Hematopoietic multipotent progenitor cell treated with erythropoietin and hydrocortisone succinate and interleukin-3 and kit ligand, for 17 days (in vitro differentiated cells): ENCODE measurements around the gene TNNT1.
A peak's percentile ranks its signal among the peaks of the same experiment; 100 is the strongest.

Source experiments
- DNase-seq: peaks from one replicate; pipeline ENCODE4 v3.0.0-alpha.2; 2015; ENCODE audit warnings: low spot score

TNNT1 gene

DNA sequence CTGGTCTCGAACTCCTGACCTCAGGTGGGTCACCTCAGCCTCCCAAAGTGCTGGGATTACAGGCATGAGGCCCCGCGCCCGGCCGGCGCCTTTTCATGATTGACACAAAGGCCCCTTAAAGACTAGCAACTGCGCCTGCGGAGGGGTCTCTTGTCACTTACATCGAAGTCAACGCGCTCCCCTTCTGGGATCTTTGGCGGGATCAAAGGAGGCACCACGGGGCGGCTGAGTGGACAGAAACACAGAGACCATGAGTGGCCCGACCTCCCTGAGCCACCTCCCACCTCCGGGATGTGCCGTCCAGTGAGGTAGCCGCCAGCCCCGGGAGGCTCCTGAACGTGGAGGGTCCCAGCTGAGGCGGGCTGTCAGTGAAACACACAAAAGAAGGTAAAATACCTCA lies 7.3 kb downstream of the TNNT1 start:
- no peak for DNase-seq

DNA sequence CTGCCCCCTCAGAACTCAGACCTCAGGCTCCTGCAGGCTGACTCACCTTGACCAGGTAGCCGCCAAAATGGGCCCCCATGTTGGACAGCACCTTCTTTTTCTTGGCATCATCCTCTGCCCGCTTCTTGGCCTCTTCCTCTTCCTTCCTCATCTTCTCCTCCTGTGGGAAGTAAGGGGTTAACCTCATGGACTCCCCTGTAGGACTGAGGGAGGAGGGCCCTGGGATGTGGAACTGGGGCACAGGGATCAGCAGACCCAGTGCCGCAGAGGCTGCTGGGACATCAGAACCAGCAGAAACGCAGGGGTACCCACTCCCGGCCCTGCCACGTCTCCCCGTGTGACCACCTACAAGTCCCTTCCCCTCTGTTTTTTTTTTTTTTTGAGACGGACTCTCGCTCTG lies 11.1 kb downstream of the TNNT1 start:
- DNase-seq = no peak

DNA sequence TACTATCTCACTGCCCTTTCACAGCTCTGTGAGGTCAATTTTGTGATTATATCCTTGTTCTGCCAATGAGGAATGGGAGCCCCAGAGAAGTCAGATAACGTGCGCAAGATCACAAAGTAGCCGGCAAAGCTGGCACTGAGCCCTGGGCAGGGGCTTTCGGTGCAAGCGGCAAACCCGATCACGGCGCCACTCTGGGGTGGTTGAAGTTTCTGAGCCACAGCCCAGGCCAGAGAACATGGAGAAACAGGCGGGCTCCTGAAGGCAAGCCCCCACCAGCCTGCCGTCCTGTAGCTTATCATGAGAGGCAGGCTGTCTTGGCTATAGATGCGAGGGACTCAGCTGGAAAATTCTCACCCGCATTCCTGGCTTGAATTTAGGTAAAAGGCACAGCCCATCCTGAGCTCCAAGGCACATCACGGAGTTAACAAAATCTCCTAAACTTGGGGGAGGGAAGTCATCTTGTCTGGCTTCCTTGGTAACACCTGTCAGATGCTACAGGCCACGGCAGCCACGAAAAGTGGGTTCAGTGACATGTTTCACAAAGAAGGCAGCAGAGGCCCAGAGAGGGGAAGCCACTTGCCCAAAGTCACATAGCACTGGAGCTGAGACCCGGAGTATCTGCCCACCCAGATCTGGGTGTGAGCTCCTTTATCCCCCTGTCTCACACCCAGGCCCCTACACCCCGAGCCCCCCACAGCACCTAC lies 12.5 kb downstream of the TNNT1 start:
- DNase-seq = no peak

DNA sequence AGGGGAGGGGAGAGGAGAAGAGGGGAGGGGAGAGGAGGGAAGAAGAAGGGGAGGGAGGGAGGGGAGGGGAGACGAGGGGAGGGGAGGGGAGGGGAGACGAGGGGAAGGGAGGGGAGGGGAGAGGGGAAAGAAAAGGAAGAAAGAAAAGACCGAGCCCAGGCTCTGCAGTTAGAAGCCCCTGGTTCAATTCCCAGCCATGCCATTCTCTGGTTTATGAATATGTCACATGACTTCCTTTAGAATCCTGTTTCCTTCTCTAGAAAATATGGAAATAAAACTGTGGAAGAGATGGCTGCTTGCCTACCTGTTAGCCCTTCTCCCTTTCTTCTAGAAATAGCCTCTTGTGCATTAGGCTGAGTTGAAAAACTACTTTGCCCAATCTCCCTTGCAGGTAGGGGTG lies 14.3 kb downstream of the TNNT1 start:
- DNase-seq = no peak

DNA sequence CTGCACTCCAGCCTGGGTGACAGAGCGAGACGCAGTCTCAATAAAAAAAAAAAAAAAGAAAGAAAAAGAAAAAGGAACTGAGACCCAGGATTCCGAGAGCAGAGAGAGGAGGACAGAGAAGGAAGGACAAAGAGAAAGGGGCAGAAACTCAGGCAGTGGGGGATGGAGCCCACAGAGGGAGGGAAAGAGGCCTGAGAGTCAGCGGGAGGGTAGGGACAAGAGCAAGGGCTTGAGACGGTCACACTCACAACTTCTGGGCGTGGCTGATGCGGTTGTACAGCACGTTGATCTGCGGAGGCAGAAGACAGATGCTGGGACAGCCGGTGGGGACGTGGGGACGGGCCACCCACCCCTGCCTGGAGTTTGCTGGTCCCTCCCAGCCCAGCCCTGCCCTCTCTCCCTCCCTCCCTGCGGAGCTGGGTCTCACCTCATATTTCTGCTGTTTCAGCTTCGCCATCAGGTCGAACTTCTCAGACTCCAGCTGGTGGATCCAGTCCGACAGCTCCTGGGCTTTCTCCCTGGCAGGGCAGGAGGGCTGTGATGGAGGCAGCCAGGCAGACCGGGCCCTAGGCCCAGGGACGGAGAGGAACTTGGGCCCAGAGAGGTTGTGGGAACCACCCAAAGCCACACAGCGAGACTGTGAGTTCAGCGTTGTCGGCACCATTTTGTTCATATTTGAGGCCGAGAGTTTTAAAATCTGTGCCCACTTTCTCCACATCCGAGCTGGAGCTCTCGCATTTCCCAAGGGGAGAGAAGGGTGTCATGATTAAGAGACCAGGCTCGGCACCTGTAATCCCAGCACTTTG lies 15.2 kb downstream of the TNNT1 start:
- DNase-seq = no peak

DNA sequence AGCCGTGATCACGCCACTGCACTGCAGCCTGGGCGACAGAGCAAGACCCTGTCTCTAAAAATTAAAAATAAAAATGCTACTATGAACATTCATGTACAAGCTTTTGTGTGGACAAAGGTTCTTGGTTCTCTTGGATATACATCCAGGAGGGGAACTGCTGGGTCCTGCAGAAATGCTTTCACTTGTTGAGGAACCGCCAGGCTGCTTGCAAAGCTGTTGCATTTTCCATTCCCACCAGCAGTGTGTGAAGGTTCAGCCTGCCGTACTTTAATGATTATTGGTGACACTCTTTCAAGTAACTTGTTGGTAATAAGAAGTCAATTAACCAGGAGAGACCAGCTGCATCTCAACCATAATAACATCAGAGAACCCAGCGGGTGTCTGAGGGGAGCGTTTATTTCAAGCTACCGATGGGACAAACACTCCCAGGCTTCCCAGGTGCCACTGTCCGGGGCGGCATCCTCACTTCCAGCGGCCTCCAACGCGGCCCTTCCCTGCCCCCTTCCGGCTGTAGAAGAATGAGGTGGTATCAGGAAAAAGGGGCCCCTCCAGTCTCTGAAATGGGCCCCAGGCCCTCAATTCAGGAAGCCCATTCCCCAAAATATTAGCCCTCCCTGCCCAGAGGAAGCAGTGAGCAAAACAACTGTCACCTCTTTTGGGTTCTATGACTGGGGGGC lies 16.4 kb downstream of the TNNT1 start:
- no peak for DNase-seq

DNA sequence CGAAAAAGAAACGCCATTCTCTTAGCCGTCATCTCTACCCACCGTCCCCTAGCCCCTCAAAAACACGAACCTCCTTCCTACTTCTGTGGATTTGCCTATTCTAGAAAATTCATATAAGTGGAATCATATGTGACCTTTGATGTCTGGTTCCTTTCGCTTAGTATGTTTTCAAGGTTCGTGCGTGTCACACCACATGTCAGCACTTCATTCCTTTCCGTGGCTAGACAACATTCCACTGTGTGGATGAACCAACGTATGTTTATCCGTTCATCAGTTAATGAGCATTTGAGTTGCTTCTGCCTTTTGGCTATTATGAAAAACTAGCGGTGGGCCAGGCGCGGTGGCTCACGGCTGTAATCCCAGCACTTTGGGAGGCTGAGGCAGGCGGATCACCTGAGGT lies 17.6 kb downstream of the TNNT1 start:
- no peak for DNase-seq

DNA sequence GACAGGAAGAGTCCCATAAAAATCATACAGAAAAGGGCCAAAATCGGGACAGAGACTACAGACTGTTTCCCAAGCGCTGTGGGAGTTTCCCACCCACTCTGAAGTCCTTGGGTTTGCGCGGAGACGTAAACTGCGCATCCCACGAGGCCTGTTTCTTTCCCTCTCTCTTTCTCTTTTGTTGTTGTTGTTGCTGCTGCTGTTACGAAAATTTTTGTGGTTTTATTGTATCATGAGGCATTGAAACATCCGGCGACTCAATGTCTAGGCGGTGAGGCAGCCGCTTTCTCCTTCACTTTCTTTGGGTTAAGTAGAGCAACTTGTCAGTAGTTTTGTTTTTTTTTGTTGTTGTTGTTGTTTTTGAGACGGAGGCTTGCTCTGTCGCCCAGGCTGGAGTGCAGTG lies 30.0 kb downstream of the TNNT1 start:
- no peak for DNase-seq

DNA sequence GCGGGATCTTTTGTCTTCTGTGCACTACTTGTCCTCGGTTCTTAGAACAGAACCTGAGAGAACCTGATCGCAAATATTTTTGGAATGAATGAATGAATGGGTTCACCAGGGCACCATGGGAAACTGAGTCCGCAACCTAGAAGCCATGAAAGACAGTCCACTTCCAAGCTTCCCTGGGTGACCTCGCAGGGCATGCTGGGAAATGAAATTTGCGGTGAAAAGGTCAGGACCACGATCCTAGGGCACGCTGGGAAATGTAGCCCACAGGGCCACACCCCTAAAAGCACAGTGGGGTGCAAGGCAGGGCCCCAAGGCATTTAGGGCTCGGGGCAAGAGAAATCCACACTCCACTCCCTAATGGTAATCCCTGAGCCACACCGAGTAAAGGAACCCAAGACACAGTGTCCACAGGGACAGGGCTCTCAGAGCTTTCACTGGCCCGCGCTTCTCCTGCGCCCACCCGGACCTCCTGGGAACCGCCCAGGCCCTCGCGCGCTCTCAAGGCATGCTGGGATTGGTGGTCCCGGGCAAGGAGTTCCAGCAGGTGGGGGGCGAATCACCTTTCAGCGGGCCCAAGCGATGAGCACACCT lies 30.5 kb downstream of the TNNT1 start:
- peak; percentile 19 for DNase-seq

DNA sequence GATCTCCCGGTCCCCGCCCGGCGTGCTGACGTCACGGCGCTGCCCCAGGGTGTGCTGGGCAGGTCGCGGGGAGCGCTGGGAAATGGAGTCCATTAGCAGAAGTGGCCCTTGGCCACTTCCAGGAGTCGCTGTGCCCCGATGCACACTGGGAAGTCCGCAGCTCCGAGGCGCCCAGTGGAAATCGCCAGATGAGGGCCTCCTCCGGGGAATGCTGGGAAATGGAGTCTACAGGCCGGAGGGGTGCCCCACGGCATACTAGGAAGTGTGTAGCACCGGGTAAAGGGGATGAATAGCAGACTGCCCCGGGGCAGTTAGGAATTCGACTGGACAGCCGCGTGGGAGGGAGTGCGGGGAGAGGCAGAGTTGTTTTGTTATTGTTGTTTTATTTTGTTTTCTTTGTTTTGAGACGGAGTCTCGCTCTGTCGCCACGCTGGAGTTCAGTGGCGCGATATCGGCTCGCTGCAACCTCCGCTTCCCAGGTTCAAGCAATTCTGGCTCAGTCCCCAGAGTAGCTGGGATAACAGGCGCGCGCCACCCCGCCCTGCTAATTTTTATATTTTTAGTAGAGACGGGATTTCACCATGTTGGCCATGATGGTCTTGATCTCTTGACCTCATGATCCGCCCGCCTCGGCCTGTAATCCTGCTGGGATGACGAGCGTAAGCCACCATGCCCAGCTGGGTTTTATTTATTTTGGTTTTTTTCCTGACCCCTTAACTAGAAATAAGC lies 31.2 kb downstream of the TNNT1 start:
- peak; percentile 98 for DNase-seq

DNA sequence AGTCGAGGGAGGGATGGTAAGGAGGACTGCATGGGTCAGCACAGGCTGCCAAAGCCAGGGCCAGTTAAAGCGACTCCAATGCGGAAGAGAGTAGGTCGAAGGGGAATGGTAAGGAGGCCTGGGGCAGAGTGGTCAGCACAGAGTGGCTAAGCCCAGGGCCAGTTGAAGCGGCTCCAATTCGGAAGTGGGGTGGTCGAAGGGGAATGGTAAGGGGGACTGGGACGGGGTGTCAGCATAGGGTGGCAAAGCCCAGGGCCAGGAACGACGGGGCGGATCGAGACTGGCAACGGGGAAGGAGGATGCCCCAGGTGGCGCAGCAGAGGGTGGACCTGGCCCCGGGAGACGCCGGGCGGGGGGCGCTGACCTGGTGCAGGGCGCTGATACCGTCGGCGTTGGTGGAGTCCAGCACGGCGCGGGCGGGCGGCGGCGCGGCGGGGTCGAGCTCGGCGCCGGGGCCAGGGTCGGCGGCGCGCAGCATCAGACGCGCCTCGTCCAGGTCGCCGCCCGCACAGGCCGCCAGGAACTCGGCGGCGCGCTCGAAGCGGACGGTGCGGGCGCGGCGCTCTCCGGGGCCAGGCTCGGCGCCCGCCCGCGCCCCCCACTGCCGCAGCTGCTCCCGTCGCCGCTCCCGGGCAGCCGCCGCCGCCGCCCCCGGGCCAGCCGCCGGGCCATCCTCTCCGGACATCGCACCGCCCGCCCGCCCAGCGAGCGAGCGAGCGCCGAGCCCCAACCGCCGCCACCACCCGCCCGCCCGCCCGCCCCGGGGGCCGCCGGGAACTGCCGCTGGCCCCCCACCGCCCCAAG lies 31.9 kb downstream of the TNNT1 start, which contains the start of gene PPP1R12C:
TSS of gene PPP1R12C (minus strand) at position 779 of the 804 bp plus-strand sequence. CDS start at position 685, 94 bp downstream.
- DNase-seq = peak; percentile 26

DNA sequence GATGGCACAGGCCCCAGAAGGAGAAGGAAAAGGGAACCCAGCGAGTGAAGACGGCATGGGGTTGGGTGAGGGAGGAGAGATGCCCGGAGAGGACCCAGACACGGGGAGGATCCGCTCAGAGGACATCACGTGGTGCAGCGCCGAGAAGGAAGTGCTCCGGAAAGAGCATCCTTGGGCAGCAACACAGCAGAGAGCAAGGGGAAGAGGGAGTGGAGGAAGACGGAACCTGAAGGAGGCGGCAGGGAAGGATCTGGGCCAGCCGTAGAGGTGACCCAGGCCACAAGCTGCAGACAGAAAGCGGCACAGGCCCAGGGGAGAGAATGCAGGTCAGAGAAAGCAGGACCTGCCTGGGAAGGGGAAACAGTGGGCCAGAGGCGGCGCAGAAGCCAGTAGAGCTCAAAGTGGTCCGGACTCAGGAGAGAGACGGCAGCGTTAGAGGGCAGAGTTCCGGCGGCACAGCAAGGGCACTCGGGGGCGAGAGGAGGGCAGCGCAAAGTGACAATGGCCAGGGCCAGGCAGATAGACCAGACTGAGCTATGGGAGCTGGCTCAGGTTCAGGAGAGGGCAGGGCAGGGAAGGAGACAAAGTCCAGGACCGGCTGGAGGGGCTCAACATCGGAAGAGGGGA lies 32.7 kb downstream of the TNNT1 start:
- DNase-seq = peak; percentile 26

DNA sequence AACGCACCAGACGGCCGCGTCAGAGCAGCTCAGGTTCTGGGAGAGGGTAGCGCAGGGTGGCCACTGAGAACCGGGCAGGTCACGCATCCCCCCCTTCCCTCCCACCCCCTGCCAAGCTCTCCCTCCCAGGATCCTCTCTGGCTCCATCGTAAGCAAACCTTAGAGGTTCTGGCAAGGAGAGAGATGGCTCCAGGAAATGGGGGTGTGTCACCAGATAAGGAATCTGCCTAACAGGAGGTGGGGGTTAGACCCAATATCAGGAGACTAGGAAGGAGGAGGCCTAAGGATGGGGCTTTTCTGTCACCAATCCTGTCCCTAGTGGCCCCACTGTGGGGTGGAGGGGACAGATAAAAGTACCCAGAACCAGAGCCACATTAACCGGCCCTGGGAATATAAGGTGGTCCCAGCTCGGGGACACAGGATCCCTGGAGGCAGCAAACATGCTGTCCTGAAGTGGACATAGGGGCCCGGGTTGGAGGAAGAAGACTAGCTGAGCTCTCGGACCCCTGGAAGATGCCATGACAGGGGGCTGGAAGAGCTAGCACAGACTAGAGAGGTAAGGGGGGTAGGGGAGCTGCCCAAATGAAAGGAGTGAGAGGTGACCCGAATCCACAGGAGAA lies 33.5 kb downstream of the TNNT1 start:
- no peak for DNase-seq

DNA sequence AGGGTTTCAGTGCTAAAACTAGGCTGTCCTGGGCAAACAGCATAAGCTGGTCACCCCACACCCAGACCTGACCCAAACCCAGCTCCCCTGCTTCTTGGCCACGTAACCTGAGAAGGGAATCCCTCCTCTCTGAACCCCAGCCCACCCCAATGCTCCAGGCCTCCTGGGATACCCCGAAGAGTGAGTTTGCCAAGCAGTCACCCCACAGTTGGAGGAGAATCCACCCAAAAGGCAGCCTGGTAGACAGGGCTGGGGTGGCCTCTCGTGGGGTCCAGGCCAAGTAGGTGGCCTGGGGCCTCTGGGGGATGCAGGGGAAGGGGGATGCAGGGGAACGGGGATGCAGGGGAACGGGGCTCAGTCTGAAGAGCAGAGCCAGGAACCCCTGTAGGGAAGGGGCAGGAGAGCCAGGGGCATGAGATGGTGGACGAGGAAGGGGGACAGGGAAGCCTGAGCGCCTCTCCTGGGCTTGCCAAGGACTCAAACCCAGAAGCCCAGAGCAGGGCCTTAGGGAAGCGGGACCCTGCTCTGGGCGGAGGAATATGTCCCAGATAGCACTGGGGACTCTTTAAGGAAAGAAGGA lies 34.4 kb downstream of the TNNT1 start:
- no peak for DNase-seq

DNA sequence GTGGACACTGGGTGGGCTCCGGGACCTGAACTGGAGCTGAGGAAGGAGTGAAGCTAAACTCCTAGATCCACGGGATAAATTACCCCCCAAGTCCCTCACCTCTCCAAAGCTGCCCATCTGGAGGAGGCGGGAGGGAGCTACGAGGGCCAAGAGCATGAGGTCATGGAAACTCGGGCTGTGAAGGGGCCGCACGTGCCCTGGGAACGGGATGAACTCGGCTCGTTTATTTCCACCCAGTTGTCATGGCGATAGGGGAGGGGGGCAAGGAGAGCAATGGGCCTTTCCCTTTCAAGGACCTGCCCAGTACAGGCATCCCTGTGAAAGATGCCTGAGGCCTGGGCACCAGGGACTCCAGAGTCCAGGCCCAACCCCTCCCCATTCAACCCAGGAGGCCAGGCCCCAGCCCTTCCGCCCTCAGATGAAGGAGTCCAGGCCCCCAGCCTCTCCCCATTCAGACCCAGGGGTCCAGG lies 35.4 kb downstream of the TNNT1 start:
- no peak for DNase-seq

DNA sequence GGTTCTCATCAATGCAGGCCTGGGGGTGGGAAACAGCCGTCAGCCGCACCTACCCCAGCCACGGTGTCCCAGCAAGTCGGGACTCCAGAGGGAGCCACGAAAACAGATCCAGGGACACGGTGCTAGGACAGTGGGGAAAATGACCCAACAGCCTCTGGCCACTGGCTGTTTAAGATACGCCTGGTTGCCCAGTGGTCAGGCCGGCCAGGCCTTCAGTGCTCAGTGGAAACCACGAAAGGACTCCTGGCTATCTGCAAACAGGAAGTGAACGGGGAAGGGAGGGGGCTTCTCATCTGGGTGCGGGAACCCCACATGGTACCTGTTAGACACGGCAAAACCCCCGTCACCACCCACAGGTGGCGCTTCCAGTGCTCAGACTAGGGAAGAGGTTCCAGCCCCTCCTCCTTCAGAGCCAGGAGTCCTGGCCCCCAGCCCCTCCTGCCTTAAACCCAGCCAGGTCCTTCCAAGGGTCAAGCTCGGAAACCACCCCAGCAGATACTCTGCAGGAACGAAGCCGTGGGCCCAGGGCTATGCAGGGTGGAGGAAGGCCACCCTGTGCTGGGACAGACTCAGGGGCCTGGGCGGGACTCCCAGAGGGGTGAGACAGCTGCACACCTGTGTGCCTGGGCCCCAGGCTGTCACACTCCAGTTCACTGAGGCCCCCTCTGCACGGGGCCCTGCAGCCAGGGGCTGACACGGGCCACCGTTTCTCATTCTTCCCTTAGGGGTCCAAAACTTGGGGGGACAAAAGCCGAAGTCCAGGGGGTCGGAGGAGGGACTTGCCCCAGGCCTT lies 36.0 kb downstream of the TNNT1 start:
- DNase-seq = no peak

DNA sequence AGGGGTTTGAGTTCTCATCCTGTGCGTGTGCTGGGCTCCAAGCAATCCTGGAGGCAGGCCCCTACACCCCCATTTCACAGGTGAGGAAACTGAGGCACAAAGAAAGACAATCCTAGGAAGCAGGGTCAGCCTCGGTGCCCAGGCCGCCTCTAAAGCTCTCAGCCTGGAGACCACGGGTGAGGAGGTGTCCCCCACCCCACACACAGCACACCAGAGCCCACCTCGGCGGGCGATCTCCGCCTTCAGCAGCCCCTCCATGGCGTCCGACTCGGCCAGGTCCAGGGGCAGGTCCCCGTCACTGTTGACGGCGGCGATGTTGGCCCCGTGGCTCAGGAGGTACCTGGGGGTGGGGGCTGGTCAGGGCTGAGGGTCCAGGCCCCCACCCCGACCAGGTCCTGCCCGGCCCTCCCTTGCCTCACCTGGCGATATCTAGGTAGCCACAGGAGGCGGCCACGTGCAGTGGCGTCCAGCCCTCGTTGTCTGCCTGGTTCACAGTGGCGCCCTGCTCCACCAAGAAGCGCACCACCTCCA lies 36.7 kb downstream of the TNNT1 start:
- no peak for DNase-seq

DNA sequence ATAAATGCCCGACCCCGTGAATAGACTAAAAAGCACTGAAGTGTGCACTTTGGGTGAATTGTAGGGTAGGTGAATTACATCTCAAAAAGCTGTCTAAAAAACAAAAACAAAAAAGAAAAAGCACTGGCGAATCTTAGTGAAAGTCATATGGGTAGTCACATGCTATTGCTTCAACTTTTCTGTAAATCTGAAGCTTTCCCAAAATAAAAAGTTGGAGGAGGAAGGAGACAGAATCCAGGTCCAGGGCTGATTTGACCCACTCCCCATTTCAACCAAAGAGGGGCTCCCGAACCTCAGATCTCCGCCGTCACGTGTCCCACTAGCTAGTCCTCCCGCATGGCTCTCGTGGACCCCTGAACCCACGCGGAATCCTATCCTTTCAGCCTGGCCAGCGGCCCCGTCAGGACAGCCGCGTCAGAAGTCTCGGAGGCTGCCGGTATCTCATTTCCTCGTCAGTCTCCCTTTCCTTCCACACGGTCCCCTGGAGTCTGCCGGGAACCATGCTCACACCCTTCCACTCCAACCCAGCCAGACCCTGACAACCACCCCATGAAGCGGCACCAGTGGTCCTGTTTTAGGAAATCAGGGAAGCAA lies 37.7 kb downstream of the TNNT1 start:
- no peak for DNase-seq
